Ishikawa (cell line): Measurements from ENCODE around the gene CDCA3.

ENCODE experiments used
- CEBPB ChIP-seq: IDR thresholded peaks from 2 replicates; pipeline ENCODE4 v1.6.1; 2012
- CREB1 ChIP-seq: IDR thresholded peaks from 2 replicates; pipeline ENCODE4 v1.6.1; 2012; ENCODE audit warnings: low read depth
- EGR1 ChIP-seq: IDR thresholded peaks from 2 replicates; pipeline ENCODE4 v1.6.1; 2012
- EP300 ChIP-seq: IDR thresholded peaks from 2 replicates; pipeline ENCODE4 v1.6.1; 2012; ENCODE audit warnings: borderline replicate concordance
- FOXM1 ChIP-seq: IDR thresholded peaks from 2 replicates; pipeline ENCODE4 v1.6.1; 2012; ENCODE audit warnings: low read depth, borderline replicate concordance
- NFIC ChIP-seq: IDR thresholded peaks from 2 replicates; pipeline ENCODE4 v1.6.1; 2012
- RAD21 ChIP-seq: IDR thresholded peaks from 2 replicates; pipeline ENCODE4 v1.6.1; 2012; ENCODE audit warnings: low read depth
- TAF1 ChIP-seq: IDR thresholded peaks from 2 replicates; pipeline ENCODE4 v1.6.1; 2012; ENCODE audit warnings: low read depth, mild to moderate bottlenecking
- TCF12 ChIP-seq: IDR thresholded peaks from 2 replicates; pipeline ENCODE4 v1.6.1; 2012; ENCODE audit warnings: low read depth
- TEAD4 ChIP-seq: IDR thresholded peaks from 2 replicates; pipeline ENCODE4 v1.6.1; 2012
- YY1 ChIP-seq: IDR thresholded peaks from 2 replicates; pipeline ENCODE4 v1.6.1; 2012; ENCODE audit warnings: low read depth
- ZBTB7A ChIP-seq: IDR thresholded peaks from 2 replicates; pipeline ENCODE4 v1.6.1; 2012; ENCODE audit warnings: low read depth
- TF ChIP-seq, protein P1 (sequence below): IDR thresholded peaks from 2 replicates; pipeline ENCODE4 v1.6.1; 2012
- TF ChIP-seq, protein P2 (sequence below): IDR thresholded peaks from 2 replicates; pipeline ENCODE4 v1.6.1; 2012; ENCODE audit warnings: low read depth, mild to moderate bottlenecking
- TF ChIP-seq, protein P3 (sequence below): IDR thresholded peaks from 2 replicates; pipeline ENCODE4 v1.6.1; 2012

Gene CDCA3

DNA sequence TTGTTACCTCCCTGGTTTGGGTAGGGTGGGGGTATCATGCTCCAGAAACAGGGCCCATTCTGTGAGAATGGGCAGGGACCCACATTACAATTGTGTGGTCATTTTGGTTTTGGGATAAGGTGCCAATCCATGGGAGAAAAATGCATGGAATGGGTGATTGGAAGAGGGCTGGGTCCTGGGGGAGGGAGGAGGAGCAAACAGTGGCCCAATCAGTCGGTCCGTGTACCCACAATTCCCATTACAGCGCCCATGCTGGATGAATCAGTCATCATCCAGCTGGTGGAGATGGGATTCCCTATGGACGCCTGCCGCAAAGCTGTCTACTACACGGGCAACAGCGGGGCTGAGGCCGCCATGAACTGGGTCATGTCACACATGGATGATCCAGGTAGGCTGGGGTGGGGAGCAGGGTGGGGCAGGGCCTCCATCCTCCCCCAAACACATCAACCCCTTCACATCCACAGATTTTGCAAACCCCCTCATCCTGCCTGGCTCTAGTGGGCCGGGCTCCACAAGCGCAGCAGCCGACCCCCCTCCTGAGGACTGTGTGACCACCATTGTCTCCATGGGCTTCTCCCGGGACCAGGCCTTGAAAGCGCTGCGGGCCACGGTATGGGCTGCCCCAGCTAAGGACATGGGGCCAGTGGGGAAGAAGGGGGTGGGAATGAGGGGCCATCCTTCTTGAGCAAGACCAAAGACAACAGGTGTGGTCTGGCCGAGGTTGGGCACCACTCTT, 12.7 kb upstream of the CDCA3 start:
- TF ChIP-seq YY1, result no peak
- no peak for TF ChIP-seq FOXM1
- TF ChIP-seq TCF12, result no peak

DNA sequence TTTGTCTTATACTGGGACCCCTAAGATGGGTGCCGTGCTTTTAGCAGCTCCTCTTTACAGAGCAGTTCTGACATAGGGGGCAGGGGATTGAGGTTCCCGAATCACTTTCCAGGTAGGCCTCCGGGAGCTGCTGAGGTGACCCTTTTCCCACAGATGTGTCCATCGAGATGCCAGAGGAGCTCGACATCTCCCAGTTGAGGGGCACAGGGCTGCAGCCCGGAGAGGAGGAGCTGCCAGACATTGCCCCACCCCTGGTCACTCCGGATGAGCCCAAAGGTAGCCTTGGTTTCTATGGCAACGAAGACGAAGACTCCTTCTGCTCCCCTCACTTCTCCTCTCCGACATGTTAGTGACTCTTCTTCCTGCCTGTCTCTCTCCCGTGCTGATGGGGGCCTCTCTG, 11.9 kb upstream of the CDCA3 start:
- no peak for TF ChIP-seq TAF1
- no peak for TF ChIP-seq EGR1
- TF ChIP-seq TCF12, result no peak
- TF ChIP-seq, protein P1, sequence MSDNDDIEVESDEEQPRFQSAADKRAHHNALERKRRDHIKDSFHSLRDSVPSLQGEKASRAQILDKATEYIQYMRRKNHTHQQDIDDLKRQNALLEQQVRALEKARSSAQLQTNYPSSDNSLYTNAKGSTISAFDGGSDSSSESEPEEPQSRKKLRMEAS, result no peak
- no peak for TF ChIP-seq YY1
- TF ChIP-seq RAD21, result no peak
- no peak for TF ChIP-seq NFIC

DNA sequence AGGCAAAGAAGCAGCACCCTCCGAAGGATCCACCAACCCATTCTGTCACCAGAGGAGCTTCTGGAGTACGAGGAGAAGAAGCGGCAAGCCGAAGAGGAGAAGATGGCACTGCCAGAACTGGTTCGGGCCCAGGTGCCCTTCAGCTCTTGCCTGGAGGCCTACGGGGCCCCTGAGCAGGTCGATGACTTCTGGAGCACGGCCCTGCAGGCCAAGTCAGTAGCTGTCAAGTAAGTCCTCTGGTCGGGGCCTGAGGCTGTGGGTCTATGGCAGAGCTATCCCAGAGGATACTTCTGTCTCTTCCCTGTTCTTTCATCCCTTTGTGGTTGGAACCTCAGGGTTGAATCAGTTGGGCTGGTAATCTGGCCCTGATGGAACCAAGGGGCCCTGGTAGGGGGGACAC, 10.3 kb upstream of the CDCA3 start:
- TF ChIP-seq TAF1 (no peak), TCF12 (no peak), FOXM1 (no peak), NFIC (no peak), ZBTB7A (no peak), EGR1 (no peak), YY1 (no peak), CEBPB (no peak), TEAD4 (no peak), RAD21 (no peak), EP300 (no peak)
- TF ChIP-seq, protein P2, sequence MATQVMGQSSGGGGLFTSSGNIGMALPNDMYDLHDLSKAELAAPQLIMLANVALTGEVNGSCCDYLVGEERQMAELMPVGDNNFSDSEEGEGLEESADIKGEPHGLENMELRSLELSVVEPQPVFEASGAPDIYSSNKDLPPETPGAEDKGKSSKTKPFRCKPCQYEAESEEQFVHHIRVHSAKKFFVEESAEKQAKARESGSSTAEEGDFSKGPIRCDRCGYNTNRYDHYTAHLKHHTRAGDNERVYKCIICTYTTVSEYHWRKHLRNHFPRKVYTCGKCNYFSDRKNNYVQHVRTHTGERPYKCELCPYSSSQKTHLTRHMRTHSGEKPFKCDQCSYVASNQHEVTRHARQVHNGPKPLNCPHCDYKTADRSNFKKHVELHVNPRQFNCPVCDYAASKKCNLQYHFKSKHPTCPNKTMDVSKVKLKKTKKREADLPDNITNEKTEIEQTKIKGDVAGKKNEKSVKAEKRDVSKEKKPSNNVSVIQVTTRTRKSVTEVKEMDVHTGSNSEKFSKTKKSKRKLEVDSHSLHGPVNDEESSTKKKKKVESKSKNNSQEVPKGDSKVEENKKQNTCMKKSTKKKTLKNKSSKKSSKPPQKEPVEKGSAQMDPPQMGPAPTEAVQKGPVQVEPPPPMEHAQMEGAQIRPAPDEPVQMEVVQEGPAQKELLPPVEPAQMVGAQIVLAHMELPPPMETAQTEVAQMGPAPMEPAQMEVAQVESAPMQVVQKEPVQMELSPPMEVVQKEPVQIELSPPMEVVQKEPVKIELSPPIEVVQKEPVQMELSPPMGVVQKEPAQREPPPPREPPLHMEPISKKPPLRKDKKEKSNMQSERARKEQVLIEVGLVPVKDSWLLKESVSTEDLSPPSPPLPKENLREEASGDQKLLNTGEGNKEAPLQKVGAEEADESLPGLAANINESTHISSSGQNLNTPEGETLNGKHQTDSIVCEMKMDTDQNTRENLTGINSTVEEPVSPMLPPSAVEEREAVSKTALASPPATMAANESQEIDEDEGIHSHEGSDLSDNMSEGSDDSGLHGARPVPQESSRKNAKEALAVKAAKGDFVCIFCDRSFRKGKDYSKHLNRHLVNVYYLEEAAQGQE, result no peak
- TF ChIP-seq, protein P3, sequence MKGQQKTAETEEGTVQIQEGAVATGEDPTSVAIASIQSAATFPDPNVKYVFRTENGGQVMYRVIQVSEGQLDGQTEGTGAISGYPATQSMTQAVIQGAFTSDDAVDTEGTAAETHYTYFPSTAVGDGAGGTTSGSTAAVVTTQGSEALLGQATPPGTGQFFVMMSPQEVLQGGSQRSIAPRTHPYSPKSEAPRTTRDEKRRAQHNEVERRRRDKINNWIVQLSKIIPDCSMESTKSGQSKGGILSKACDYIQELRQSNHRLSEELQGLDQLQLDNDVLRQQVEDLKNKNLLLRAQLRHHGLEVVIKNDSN, result no peak
- TF ChIP-seq, protein P1, result no peak

DNA sequence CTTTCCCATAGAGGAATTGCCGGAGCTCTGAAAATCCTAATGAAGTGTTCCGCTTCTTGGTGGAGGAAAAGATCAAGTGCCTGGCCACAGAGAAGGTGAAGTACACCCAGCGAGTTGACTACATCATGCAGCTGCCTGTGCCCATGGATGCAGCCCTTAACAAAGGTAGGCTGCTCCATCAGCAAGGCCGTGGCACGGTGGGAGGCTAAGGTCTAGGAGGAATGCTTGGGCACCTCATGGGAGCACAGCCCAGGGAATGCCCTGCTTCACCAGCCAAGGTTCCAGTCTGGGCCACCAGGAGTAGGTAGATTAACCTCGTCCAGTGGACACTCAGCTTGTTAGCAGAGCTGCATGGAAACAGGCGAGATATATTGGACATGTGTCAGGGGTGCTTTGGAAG, 9.9 kb upstream of the CDCA3 start:
- TF ChIP-seq FOXM1 (no peak), TAF1 (no peak), TCF12 (no peak), YY1 (no peak), NFIC (no peak), CEBPB (no peak), TEAD4 (no peak), EP300 (no peak), EGR1 (no peak), RAD21 (no peak), CREB1 (no peak), ZBTB7A (no peak)
- TF ChIP-seq, protein P1, result no peak
- TF ChIP-seq, protein P2, result no peak
- TF ChIP-seq, protein P3, result no peak

DNA sequence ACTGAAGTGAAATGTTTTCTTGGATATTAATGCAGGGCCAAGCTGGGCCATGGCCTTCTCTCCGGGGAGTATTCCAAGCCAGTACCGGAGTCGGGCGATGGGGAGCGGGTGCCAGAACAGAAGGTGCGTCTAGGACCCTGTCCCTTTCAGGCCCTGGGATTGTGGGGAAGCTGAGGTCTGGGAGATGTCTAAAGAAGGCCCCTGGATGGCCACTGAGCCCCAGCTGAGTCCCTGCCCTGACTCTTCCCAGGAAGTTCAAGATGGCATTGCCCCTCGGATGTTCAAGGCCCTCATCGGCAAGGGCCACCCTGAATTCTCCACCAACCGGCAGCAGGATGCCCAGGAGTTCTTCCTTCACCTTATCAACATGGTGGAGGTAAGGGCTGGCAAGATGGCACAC, 9.0 kb upstream of the CDCA3 start:
- TF ChIP-seq, protein P2, result no peak
- no peak for TF ChIP-seq FOXM1
- TF ChIP-seq EP300, result no peak
- no peak for TF ChIP-seq ZBTB7A
- TF ChIP-seq EGR1, result no peak
- no peak for TF ChIP-seq CEBPB
- no peak for TF ChIP-seq TAF1
- TF ChIP-seq RAD21, result no peak
- no peak for TF ChIP-seq CREB1
- TF ChIP-seq YY1, result no peak
- TF ChIP-seq TCF12, result no peak
- TF ChIP-seq NFIC, result no peak
- TF ChIP-seq, protein P1, result no peak
- TF ChIP-seq, protein P3, result no peak
- no peak for TF ChIP-seq TEAD4
